GM19397 (cell line): ENCODE measurements around the gene SLC23A2.
"Not testable (repeated sequence)": the region's sequence is repeated elsewhere in the genome, so short reads cannot be mapped to it uniquely, and the experiment has no call there.

Source experiments
- ATAC-seq: cut with Tn5 transposase; IDR thresholded peaks from one replicate; pipeline ENCODE4 v1.9.1; 2021; ENCODE audit warnings: mild to moderate bottlenecking, moderate library complexity; ENCODE audit not compliant: unreplicated experiment

The SLC23A2 gene

DNA sequence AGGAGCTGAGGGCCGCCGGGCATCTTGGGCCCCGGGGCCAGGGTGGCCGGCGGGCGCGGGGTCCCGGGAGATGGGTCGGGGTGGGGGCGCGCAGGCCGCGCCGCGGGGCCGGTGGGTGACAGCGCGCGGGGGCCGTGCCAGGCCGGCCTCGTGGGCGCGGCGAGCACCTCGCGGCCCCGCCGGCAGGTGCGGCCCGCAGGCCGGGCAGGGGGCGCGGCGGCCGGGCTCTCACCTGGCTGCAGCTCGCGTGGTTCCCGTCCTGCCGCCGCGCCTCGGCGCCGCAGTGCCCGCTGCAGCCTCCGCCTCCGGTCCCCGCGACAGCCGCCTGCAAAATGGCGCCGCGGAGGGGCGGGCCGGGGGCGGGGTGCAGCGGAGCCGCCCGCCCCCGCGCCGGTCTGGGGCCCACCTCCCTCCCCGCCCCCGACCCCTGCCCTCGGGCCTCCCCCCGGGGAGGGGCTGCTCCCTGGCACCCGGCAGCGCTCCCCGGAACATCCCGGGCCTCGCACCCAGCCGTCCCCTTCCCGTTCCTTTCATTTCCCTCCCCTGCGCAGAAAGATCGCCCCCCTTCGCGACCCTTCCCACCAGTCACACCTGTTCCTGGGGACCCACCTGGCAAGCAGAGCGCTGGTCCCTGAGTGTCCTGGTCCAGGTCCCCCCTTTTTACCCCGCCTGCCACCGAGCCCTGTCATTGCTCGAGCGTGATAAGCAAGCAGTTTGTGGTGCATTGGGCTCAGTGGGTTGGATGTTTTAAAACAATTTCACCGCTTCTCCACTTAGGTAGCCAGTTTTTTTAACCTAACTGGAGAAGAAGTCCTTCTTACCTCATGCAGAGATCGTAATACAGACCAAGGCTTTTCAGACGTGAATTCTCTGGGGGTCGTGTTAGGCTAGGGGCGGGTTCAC lies at the start of gene SLC23A2:
SLC23A2 (minus strand) TSS at position 337 of the 903 bp plus-strand sequence. CDS start 68,948 bp downstream, outside the sequence.
- ATAC-seq: peak; percentile 51

DNA sequence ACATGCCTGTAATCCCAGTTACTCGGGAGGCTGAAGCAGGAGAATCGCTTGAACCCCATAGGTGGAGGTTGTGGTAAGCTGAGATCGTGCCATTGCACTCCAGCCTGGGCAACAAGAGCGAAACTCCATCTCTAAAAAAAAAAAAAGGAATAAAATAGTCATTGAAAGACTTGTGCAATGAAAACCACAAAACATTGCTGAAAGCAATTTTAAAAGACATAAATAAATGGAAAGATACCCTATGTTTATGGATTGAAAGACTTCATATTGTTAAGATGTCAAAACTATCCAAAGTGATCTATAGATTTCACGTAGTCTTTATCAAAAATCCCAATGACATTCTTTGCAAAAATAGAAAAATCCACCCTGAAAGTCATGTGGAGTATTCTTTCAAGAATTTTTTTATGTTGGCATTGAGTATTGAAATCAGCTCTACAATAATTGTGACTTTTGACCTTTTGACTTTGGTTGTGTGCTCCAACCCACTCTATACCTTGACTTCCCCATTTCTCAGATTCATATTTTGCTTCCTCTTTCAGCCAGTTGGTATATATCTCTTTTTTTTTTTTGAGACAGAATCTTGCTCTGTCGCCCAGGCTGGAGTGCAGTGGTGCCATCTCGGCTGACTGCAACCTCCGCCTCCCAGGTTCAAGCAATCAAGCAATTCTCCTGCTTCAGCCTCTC lies 45.5 kb upstream of the SLC23A2 start:
- no peak for ATAC-seq

- ATAC-seq: no peak
Measured at GRCh38 chr20:5045906-5046305, 44.6 kb upstream of the SLC23A2 start.

- no peak for ATAC-seq
Measured at GRCh38 chr20:5044075-5044620, 42.8 kb upstream of the SLC23A2 start.

DNA sequence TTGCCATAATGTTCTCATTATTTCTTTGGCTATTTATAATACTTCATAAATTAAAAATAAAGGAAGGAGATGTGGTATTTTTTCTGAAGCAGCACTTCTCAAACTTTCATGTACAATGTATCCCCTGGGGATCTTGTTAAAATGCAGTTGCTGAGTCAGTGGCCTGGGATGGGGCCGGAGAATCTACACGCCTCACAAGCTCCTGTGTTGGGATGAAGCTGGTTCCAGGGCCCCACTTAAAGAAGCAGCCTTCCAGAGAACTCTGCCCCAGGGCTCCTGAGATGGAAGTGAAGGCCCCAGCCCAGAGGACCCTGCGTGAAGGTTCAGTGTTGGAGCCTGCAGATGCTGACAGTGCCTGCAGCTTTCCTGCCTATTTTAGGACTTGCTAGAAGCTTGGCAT lies 40.1 kb upstream of the SLC23A2 start:
- no peak for ATAC-seq

- ATAC-seq: no peak
Measured at GRCh38 chr20:5040345-5040744, 39.0 kb upstream of the SLC23A2 start.

DNA sequence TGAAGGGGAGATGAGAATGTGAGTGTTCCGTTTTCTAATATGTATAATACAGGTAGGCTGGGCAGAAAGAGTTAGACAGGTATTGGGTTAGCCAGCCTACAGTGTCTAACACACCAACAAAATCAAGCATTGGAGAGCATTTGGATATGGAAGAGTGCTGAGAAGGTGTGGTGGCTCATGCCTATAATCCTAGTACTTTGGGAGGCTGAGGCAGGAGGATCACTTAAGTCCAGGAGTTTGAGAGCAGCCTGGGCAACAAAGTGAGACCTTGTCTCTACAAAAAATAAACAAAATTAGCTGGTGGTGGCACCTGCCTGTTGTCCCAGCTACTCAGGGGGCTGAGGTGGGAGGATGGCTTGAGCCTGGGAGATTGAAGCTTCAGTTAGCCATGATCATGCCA lies 38.6 kb upstream of the SLC23A2 start:
- ATAC-seq: no peak

- no peak for ATAC-seq
Measured at GRCh38 chr20:5039255-5039657, 37.9 kb upstream of the SLC23A2 start.

DNA sequence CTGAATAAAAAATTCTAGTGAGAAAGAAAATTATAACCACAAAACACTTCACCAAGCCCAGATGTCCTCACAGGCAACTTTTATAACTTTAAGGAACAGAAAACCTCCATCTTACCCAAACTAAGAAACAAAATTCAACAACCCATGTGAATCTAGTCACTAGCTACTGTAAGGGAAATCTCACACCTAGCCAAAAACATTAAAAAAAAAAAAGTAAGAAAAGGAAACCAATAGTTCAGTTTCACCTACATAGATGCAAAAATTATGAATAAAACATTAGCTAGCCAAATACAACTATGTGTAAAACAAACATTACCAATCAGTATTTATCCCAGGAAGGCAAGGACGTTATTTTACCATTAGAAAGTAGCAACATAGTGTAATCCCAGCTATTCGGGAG lies 35.5 kb upstream of the SLC23A2 start:
- ATAC-seq: no peak

- not testable (repeated sequence) for ATAC-seq
Measured at GRCh38 chr20:5035518-5035917, 34.2 kb upstream of the SLC23A2 start.

- ATAC-seq: no peak
Measured at GRCh38 chr20:5033566-5033965, 32.3 kb upstream of the SLC23A2 start.

GRCh38 chr20:5031701-5032100 lies 30.4 kb upstream of the SLC23A2 start:
- ATAC-seq: not testable (repeated sequence)

DNA sequence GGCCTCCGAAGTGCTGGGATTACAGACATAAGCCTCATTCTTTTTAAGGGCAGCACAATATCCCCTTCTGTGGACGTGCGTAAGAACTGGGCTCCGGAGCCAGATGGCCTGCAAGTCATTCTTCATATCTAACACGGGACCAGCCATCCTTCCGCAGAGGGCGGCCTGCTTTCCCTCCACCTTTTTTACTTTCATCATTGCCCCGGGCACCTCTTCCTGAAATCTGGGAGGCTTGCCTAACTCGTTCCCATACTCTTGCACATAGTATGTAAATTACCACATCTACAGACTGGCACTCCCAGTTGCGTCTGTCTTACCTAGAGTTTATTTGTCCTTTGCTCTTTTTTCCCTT lies 29.9 kb upstream of the SLC23A2 start:
- ATAC-seq: no peak

DNA sequence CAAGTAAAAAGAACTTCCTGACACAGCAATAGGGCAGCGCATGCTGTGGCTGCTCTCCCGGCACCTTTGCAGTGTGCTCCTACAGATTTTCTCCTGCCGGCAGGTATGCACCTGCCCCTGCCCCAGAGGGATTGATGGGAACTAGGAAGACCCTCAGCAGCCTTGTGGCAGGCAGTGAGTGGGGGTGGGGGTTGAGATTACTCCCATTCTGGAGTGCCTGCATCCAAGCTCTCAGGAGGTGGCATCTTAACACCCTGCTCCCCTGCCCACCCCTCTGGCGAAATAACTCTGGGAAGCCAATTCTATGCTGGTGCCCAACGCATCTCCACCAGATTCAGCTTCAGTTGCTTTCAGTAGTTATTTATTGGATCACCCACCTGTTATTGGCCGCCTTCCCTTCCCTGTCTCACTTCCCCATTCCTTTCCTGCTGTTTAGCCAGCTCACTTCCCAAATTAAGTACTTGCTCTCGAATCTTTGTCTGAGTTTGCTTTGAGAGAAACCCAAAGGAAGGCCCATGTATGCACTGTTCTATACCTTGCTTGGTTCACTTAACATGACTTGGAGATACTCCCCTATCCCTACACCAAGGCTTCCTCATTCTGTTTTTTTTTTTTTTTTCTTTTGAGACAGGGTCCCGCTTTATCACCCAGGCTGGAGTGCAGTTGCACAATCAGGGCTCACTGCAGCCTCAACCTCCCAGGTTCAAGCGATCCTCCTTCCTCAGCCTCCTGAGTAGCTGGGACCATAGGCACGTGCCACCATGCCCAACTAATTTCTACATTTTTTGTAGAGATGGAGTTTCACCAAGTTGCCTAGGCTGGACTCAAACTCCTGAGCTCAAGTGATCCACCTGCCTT lies 29.3 kb upstream of the SLC23A2 start:
- no peak for ATAC-seq

- ATAC-seq: not testable (repeated sequence)
Measured at GRCh38 chr20:5028258-5029059, 27.1 kb upstream of the SLC23A2 start.

- no peak for ATAC-seq
Measured at GRCh38 chr20:5024982-5025381, 23.7 kb upstream of the SLC23A2 start.

DNA sequence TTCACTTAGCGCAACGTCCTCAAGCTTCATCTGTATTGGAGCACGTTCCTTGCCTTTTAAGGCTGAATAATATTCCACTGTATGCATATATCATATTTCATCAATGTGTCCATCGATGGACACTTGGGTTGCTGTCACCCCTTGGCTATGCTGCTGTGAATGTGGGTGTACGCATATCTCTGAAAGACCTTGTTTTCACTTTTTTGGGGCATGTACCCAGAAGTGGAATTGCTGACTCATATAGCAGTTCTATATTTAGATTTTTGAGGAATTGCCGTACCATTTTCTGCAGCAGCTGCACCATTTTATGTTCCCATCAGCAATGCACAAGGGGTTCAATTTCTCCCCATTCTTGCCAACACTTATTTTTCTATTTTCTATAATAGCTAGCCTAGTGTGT lies 22.8 kb upstream of the SLC23A2 start:
- ATAC-seq: no peak

GRCh38 chr20:5023171-5023570 lies 21.9 kb upstream of the SLC23A2 start:
- ATAC-seq: not testable (repeated sequence)

GRCh38 chr20:5020760-5021159 lies 19.4 kb upstream of the SLC23A2 start:
- ATAC-seq: no peak
